BLaER1 treated with 17β-estradiol and CSF1 and Interleukin-3, amounts not matched to agents 10 nM and 100 nM (cell line): Measurements from ENCODE around the gene ACADS.

Experiments
- H3K27ac ChIP-seq, 11 experiments: shearing (Covaris generic); formaldehyde crosslinking; 2 replicates each; pipeline ENCODE4 v1.8.1; 2022
- H3K27me3 ChIP-seq, 11 experiments: shearing (Covaris generic); formaldehyde crosslinking; 2 replicates each; pipeline ENCODE4 v1.8.1; 2022
- H3K36me3 ChIP-seq, 11 experiments: shearing (Covaris generic); formaldehyde crosslinking; 2 replicates each; pipeline ENCODE4 v1.8.1; 2022
- H3K4me1 ChIP-seq, 10 experiments: shearing (Covaris generic); formaldehyde crosslinking; 2 replicates each; pipeline ENCODE4 v1.8.1; 2022
- H3K4me2 ChIP-seq, 11 experiments: shearing (Covaris generic); formaldehyde crosslinking; 2 replicates each; pipeline ENCODE4 v1.8.1; 2022
- H3K4me3 ChIP-seq, 10 experiments: shearing (Covaris generic); formaldehyde crosslinking; 2 replicates each; pipeline ENCODE4 v1.8.1; 2022
- H3K9ac ChIP-seq, 11 experiments: shearing (Covaris generic); formaldehyde crosslinking; 2 replicates each; pipeline ENCODE4 v1.8.1; 2022
- H3K9me3 ChIP-seq, 11 experiments: shearing (Covaris generic); formaldehyde crosslinking; replicated peaks in 1 of 11; 2 replicates each; pipeline ENCODE4 v1.8.1; 2022
- H4K20me1 ChIP-seq, 11 experiments: shearing (Covaris generic); formaldehyde crosslinking; 2 replicates each; pipeline ENCODE4 v1.8.1; 2022
- Cebpa-rat ChIP-seq, 11 experiments: shearing (Covaris generic); IDR thresholded peaks; 2 replicates each; pipeline ENCODE4 v1.8.1; 2022

Gene ACADS

DNA sequence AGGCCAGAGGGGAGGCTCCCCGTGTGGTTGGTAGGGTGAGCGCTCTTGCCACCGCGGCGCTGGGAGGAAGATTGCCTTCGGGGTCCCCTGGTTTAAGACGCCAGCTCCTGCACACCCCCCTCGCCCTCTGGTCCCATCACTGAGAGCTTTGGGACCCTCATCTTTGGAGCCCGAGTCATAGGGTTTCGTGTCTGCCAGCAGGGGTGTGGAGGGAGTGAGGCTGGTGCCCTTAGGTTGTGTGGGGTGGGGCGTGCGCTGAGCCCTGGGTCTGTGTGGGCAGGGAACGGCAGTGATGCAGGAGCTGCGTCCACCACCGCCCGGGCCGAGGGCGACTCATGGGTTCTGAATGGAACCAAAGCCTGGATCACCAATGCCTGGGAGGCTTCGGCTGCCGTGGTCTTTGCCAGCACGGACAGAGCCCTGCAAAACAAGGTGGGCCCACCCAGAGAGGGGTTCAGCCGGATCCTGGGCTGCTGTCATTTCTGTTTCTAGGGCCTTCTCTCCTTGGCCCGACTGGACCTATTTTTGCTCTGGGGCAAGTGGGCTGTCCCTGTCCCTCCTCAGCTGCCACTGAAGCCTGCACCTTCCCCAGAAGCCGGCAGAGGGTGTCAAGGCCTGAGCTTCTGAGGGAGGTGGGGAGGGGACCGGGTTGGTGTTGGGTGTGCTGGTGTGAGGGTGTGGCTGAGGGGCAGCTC, 12.1 kb downstream of the ACADS start:
- Histone ChIP-seq H3K27ac (no peak overlapping the region), H3K9me3 (peaks cover 0 to 1% (median 0%) of the 10 kb centered on the region in 11 experiments; a peak in 1 of 22 replicates), H3K4me2 (no peak overlapping the region), H3K27me3 (no peaks in the 10 kb centered on the region), H3K4me1 (peaks cover 0 to 20% (median 9%) of the 10 kb centered on the region in 10 experiments; a peak in 13 of 20 replicates), H3K4me3 (no peak overlapping the region), H4K20me1 (peaks cover 0 to 35% (median 0%) of the 10 kb centered on the region in 11 experiments; a peak in 2 of 22 replicates), H3K9ac (no peak overlapping the region), H3K36me3 (peaks cover 0 to 16% (median 5%) of the 10 kb centered on the region in 11 experiments; a peak in 7 of 22 replicates)
- TF ChIP-seq Cebpa-rat (IDR thresholded peaks at IDR 0.05), result no peak

DNA sequence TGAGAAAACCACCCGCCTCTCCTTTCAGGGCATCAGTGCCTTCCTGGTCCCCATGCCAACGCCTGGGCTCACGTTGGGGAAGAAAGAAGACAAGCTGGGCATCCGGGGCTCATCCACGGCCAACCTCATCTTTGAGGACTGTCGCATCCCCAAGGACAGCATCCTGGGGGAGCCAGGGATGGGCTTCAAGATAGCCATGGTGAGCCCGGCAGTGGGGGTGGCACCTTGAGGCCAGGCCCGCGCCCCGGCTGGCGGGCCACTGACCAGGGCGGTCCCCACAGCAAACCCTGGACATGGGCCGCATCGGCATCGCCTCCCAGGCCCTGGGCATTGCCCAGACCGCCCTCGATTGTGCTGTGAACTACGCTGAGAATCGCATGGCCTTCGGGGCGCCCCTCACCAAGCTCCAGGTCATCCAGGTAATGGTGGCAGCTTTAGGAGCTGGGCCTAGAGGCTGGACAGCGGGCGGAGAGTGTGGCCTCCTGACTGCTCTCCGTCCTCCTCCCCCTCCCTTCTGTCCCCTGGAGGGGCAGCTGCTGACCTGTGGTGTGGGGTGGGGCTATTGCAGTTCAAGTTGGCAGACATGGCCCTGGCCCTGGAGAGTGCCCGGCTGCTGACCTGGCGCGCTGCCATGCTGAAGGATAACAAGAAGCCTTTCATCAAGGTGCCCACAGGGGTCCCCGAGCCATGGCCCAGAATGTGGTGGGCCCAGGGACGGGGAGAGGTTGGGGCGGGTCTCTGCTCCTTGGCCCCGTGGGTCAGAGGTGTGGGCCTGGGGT, 12.8 kb downstream of the ACADS start:
- Histone ChIP-seq H3K36me3 (peaks cover 0 to 16% (median 5%) of the 10 kb centered on the region in 11 experiments; a peak in 7 of 22 replicates), H3K9ac (no peak overlapping the region), H3K4me1 (peaks cover 0 to 20% (median 10%) of the 10 kb centered on the region in 10 experiments; a peak in 13 of 20 replicates), H3K4me2 (no peak overlapping the region), H3K27ac (no peak overlapping the region), H3K27me3 (no peaks in the 10 kb centered on the region), H3K9me3 (no peaks in the 10 kb centered on the region), H3K4me3 (no peak overlapping the region), H4K20me1 (peaks cover 0 to 35% (median 0%) of the 10 kb centered on the region in 11 experiments; a peak in 2 of 22 replicates)
- TF ChIP-seq Cebpa-rat (IDR thresholded peaks at IDR 0.05), result no peak

DNA sequence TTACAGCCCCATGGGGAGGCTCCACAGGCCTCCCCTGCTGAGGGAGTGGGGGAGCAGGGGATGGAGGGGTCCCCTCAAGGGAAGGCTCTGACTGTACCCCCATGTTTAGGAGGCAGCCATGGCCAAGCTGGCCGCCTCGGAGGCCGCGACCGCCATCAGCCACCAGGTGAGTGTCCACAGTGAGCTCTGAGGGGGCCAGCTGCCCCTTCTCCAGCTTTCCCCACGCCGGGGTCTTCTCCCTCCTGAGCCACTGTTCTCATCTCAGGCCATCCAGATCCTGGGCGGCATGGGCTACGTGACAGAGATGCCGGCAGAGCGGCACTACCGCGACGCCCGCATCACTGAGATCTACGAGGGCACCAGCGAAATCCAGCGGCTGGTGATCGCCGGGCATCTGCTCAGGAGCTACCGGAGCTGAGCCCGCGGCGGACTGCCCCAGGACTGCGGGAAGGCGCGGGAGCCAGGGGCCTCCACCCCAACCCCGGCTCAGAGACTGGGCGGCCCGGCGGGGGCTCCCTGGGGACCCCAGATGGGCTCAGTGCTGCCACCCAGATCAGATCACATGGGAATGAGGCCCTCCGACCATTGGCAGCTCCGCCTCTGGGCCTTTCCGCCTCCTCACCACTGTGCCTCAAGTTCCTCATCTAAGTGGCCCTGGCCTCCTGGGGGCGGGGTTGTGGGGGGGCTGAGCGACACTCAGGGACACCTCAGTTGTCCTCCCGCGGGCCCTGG, 13.6 kb downstream of the ACADS start:
- TF ChIP-seq Cebpa-rat (IDR thresholded peaks at IDR 0.05), result no peak
- Histone ChIP-seq H3K4me2 (peak overlapping the region in 2 of 11 experiments; percentile 3 to 32; a peak in 2 of 22 replicates), H3K9ac (no peak overlapping the region), H3K27ac (0 out of 22 replicates have a peak overlapping the region, but pooled peaks of 1 of the 11 experiments have one; percentile 23), H3K4me3 (no peak overlapping the region), H3K36me3 (peaks cover 0 to 16% (median 5%) of the 10 kb centered on the region in 11 experiments; a peak in 7 of 22 replicates), H3K4me1 (peaks cover 0 to 20% (median 11%) of the 10 kb centered on the region in 10 experiments; a peak in 13 of 20 replicates), H3K27me3 (no peaks in the 10 kb centered on the region), H3K9me3 (no peaks in the 10 kb centered on the region), H4K20me1 (peaks cover 0 to 35% (median 0%) of the 10 kb centered on the region in 11 experiments; a peak in 2 of 22 replicates)

DNA sequence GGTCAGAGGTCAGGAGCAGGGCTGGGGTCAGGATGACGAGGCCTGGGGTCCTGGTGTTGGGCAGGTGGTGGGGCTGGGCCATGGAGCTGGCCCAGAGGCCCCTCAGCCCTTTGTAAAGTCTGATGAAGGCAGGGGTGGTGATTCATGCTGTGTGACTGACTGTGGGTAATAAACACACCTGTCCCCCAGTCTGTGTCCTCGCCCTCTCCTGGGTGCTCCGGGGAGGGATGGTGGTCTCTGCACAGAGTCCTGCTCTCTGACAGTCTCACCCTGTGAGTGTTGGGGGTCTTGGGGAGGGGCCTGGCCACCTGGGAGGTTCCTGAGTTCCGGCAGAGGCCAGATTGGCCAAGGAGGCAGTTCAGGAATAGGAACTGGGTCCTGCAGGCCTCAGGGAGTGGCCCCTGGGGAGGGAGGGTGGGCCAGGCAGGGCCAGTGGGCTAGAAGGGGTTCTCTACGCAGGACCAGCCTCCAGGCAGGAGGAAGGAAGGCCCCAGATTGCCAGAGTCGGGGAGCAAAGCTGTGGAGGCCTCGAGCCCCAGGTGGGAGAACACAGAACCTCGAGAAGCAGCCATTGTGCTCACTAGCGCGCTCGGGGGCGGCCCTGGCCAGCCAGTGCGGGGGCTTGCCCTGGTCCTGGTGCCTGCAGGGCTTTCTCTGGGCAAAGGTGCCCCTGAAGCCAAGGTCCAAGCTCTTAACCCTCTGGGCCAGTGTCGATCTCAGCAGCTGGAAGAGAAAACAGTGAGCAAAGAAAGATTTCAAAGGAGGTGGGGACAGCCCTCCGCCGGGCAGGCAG, 14.4 kb downstream of the ACADS start:
- Histone ChIP-seq H3K27me3 (no peaks in the 10 kb centered on the region), H3K27ac (0 out of 22 replicates have a peak overlapping the region, but pooled peaks of 1 of the 11 experiments have one; percentile 23), H3K4me3 (no peak overlapping the region), H4K20me1 (peaks cover 0 to 35% (median 0%) of the 10 kb centered on the region in 11 experiments; a peak in 2 of 22 replicates), H3K36me3 (peaks cover 0 to 16% (median 5%) of the 10 kb centered on the region in 11 experiments; a peak in 7 of 22 replicates), H3K9ac (no peak overlapping the region), H3K9me3 (no peaks in the 10 kb centered on the region), H3K4me1 (peaks cover 0 to 20% (median 11%) of the 10 kb centered on the region in 10 experiments; a peak in 13 of 20 replicates), H3K4me2 (peak overlapping the region in 2 of 11 experiments; percentile 3 to 32; a peak in 2 of 22 replicates)
- no peak for TF ChIP-seq Cebpa-rat (IDR thresholded peaks at IDR 0.05)

DNA sequence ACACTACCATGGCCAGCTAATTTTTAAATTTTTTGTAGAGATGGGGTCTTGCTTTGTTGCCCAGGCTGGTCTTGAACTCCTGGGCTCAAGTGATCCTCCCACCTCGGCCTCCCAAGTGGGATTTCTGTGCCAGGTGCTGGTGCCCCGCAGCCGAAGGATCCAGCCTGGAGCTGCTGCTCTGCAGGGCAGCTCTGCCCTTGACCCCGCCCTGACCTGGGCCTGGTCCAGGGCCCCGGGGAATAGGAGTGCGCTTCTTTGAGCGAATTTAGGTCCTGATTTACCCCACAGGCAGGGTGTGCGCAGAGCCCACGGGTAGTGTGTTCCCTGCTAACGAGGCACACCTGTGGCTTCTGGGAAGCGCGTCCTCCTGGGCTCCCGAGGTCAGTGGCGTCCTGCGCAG, 15.2 kb downstream of the ACADS start:
- H3K4me3 ChIP-seq, result no peak overlapping the region
- H3K9me3 ChIP-seq, result no peaks in the 10 kb centered on the region
- H3K9ac ChIP-seq, result no peak overlapping the region
- no peak for TF ChIP-seq Cebpa-rat (IDR thresholded peaks at IDR 0.05)
- H4K20me1 ChIP-seq, result peaks cover 0 to 34% (median 0%) of the 10 kb centered on the region in 11 experiments; a peak in 2 of 22 replicates
- no peaks in the 10 kb centered on the region for H3K27me3 ChIP-seq
- no peak overlapping the region for H3K4me2 ChIP-seq
- H3K36me3 ChIP-seq, result peaks cover 0 to 16% (median 5%) of the 10 kb centered on the region in 11 experiments; a peak in 7 of 22 replicates
- no peak overlapping the region for H3K27ac ChIP-seq
- peaks cover 0 to 20% (median 11%) of the 10 kb centered on the region in 10 experiments; a peak in 13 of 20 replicates for H3K4me1 ChIP-seq

DNA sequence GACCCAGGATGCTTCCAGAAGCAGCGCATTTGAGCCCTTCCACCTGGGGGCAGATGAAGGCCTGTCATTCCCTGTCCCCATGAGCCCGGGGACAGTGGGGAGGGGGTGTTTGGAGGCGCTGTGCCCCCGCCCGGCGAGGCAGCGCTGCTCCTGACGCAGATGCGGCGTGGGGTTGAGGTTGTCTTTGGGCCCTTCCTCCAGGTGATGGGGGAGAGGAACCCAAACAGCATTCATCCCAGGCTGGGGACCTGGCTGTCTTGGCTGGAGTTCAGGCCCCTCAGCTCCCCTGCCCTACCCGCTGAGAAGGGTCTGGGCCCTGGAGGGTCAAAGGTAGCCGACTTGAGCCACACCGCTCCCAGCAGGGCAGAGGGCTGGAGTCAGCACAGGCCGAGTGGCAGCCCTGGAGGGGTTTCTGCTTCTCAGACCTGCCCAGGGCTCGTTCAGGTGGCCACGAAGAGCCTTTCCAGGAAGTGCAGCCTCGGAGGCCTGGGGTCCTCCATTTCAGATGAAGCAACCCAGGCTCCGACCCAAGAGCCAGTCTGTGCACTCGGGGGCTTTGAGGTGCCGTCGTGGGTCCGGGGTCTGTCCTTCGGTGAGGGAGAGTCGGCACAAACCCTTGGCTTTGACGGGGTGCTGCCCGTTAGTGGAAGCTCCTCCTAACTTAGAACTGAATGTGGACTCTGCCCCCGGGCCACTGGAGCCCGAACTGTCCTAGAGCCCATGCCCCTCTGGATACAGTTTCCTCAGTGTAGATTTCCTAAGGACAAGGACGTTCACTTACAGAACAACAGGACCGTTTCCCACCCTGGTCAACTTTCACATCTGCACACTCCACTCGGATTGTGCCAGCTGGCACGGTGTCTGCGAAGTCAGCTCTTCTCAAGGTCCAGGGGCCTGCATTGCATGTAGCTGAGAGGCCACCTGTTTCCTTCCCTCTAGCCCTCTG, 16.1 kb downstream of the ACADS start:
- H3K36me3 ChIP-seq, result peaks cover 0 to 16% (median 5%) of the 10 kb centered on the region in 11 experiments; a peak in 7 of 22 replicates
- TF ChIP-seq Cebpa-rat (IDR thresholded peaks at IDR 0.05), result no peak
- H3K4me2 ChIP-seq, result peak overlapping the region in 8 of 11 experiments; percentile 21 to 48 (median 37); a peak in 14 of 22 replicates
- H3K4me3 ChIP-seq, result no peak overlapping the region
- peak overlapping the region in 2 of 11 experiments; percentile 7 to 23; a peak in 2 of 22 replicates for H3K9ac ChIP-seq
- H3K4me1 ChIP-seq, result peaks cover 0 to 20% (median 11%) of the 10 kb centered on the region in 10 experiments; a peak in 13 of 20 replicates
- H3K27me3 ChIP-seq, result no peaks in the 10 kb centered on the region
- no peaks in the 10 kb centered on the region for H3K9me3 ChIP-seq
- peak overlapping the region in 4 of 11 experiments; percentile 7 to 38 (median 30); a peak in 4 of 22 replicates for H3K27ac ChIP-seq
- peaks cover 0 to 25% (median 0%) of the 10 kb centered on the region in 11 experiments; a peak in 2 of 22 replicates for H4K20me1 ChIP-seq

DNA sequence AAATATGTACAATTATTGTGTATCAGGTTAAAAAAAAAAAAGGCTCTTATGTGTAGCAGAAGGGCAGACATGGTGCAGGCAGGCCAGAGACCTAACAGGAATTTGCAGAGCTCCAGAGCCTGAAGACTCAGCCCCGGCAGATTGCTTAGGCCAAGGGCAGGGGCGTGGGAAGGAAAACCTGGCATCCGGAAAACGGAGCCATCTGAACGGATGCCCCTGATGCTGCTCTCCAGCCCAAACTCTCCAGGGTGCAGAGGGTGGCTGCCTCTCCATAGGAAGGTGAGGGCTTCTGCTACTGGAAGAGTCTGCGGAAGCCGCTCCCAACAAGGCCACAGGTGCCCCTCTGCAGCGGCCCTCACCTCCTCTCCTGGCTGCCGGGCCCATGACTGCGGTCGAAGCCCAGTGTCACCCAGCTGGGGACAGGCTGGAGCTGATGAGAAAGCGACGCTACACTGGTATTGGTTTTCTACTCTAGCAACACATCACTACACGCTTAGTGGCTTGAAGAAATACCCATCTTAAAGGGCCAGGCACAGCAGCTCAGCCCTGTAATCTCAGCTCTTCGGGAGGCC, 19.4 kb downstream of the ACADS start:
- Histone ChIP-seq H3K4me3 (no peak overlapping the region), H3K36me3 (no peaks in the 10 kb centered on the region)

More for the DNA sequence above, 19.4 kb downstream of the ACADS start:
- no peak overlapping the region for H3K27ac ChIP-seq
- no peaks in the 10 kb centered on the region for H3K27me3 ChIP-seq
- TF ChIP-seq Cebpa-rat (IDR thresholded peaks at IDR 0.05), result no peak
- no peaks in the 10 kb centered on the region for H4K20me1 ChIP-seq
- no peak overlapping the region for H3K4me2 ChIP-seq
- peaks cover 0 to 11% (median 8%) of the 10 kb centered on the region in 10 experiments; a peak in 13 of 20 replicates for H3K4me1 ChIP-seq
- H3K9ac ChIP-seq, result no peak overlapping the region
- no peaks in the 10 kb centered on the region for H3K9me3 ChIP-seq
